ENCODE data around the gene CBX4.

CBX4 gene

GRCh38 chr17:79798299-79799173 lies 40.7 kb downstream of the CBX4 start:
- no peak for DNase-seq

DNA sequence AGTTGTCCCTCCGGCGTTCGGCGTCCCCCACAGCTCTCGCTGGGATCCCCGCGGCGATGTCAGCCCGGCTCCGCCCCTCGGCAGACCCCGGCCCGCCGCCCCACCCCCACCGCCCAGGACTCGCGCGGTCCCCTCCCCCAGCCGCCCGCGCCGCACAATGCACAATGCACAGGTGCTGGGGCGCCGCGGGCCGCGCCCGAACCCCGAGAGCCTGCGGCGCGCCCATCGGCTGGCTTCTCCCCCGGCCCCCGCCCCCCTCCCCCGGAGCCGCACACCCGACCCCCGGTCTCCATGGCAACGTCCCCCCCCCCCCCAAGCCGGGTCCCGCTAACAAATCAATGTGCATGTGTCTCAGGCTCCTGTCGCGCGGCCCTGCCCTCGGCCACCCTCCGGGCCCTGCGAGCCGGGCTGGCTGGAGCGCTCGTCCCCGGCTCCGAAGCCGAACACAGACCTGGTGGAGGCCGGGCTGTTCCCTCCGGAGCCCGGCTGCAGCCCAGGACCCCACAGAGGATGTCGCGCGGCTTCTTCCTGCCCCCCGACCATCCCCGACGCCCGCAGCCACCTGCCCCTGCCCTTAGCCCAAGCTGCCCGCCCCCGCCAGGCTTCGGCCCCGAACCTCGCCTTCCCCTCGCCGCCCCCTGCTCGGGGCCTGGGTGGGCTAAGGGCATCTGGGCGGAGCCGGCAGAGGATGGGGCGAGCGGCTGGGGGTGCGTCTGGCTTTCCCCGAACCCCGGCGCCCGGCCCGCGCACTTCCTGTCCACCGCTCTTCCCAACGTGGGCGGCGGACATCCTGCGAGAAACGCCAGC lies 41.5 kb downstream of the CBX4 start:
- DNase-seq, result no peak

DNA sequence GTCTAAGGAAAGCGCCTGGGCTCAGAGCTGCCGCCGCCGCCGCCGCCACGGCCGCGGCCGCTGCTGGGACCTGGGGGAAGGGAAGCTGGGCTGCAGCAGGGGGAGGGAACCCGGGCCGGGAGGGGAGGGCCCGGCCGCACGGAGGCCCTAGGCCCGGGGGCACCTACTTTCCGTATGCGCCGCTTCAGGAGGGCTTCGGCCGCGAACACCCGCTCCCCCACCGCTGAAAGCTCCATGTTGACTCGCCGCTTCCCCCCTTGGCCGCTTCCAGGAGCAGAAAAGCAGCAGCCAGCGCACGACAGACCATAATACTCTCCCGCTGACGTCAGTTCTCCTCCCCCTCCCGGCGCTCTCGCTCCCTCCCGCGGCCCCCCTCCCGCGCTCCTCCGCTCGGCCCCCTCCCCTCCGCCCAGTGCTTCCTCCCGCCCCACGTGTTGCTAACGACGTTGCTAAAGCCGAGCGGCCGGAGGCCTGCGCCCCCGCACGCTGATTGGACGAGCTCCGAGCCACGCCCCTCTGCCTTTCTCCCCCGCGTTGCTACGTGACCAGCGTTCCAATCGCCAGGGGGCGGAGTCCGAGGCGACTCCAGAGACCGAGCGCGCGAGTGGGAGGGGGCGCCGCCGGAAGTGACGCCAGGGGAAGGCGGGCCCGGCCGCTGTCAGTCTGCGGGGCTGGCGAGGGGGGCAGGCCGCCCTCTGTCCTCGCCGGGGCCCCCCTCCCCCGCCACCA lies 42.3 kb downstream of the CBX4 start, which contains the start of gene CBX8:
Gene CBX8 (minus strand): TSS at position 315 of the 729 bp plus-strand sequence. CDS start 79 bp downstream, at position 236.
- DNase-seq, result peak; percentile 90

- no peak for DNase-seq
These were observed 42.8 kb downstream of the CBX4 start for GRCh38 chr17:79796444-79796762.

DNA sequence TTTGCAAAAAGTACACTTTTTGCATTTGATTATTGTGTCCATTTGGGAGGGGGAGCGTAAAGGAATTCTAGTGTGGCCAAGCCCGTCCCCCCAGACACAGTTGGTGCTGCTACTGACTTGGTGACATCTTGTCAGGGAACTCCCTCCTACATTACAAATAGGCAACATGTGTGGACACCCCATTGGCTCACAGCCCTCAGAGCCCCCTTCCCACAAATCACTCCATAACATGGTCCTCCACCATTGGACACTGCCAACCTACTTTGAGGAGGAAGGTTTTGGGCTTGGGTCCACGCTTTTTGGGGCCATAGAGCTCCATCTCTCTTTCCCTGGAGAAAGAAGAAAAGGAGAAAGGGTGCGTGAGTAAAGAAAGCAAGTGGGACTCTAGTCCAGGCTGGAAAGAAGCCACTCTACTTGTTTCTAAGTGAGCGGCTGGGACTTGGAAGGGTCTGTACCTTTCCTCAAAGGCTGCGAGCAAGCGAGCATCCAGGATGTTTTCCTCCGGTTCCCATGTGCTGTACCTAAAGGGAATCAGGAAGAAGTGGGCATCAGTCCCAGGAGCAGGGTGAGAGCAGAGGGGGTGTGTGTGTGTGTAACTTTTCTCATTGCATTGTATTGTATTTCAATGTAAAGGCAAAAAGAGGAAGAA lies 43.3 kb downstream of the CBX4 start:
- DNase-seq, result no peak

- no peak for DNase-seq
These were observed 44.4 kb downstream of the CBX4 start for GRCh38 chr17:79794659-79795511.

GRCh38 chr17:79793924-79794304 lies 45.3 kb downstream of the CBX4 start:
- no peak for DNase-seq

DNA sequence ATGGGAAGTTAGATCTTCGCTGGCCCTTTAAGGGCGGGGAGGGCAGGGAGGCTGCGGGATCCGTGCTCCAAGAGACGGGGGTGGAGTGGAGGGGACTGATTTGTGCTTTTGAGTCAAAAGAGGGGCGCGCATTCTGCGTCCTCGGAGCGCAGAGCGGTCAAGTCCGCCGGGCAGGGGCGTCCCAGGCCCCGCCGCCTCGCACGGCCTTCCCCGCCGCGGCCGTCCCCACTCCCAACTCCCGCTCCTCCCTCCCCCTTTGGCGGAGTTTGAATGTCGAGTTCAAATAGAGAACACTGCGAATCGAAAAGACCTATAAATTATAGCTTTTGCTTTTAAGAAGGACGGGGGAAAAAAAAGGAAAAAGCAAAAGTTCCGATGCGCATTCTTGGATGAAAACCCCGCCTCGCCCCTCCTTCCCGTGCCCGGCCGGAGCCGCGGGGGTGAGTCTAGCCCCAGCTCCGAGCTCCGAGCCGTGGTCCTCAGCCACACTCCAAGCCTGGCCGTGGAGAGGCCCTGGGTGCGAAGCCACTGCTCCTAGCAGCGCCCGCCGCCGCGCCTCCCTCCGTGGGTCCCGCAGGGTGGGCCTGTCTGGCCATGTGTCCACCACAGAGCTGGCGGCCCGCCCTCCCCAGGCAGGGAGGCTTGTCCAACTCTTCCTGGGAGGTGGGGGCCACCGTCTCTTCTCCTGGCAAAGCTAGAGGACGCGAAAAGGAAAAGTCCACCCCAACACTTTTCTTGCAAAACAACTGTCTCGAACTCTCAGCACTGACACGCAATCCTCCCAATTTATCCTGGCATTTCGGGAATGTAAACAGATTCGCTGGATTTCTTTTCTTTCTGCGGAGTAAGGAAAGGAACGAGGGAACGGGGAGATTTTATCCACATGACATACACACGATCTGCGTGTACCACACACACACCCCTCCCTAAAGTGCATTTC lies 46.0 kb downstream of the CBX4 start:
- no peak for DNase-seq

DNA sequence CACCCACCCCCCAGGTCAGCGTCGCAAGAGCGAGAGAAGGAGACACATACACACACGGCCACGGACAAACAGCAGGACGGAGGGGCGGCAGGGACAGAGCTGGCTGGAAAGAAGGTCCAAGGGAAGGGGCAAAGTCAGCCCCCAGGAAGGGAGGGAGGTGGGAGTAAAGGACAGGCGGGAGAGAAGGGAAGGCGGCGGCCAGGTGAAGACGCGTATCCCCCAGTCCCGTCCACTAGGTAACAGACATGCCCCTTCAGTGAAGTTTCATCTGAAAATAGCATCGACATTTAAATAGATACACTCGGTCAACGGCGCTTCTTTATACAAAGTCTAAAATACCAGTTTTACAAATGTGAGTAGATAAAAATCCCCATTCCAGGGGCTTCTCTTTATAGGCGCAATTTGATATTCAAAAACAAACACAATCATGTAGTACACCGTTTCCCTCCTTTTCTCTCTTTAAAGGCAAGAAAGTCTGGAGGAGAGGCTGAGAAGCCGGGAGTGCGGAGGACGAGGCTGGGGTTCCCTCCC lies 46.8 kb downstream of the CBX4 start:
- DNase-seq, result no peak

DNA sequence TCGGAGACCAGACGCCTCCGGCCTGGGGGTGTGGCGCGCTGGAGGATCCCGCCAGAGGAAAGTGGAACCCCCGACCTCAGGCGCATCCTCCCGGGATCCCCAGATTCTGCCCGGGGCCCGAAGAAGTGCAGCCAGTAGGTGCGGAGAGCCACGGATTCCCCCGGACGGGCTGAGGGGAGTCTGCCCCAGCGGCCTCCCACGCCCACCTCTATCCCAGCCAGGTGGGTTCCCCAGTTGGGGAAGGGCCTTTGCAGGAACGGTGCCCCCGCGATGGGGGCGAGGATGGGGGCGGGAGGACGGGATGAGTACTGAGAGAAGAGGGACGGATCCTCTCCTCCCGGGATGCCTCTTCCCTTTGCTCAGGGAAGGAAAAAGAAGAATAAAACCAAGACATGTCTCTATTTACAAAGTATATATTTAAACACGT lies 47.5 kb downstream of the CBX4 start:
- no peak for DNase-seq

GRCh38 chr17:79790805-79791734 lies 48.2 kb downstream of the CBX4 start:
- no peak for DNase-seq

DNA sequence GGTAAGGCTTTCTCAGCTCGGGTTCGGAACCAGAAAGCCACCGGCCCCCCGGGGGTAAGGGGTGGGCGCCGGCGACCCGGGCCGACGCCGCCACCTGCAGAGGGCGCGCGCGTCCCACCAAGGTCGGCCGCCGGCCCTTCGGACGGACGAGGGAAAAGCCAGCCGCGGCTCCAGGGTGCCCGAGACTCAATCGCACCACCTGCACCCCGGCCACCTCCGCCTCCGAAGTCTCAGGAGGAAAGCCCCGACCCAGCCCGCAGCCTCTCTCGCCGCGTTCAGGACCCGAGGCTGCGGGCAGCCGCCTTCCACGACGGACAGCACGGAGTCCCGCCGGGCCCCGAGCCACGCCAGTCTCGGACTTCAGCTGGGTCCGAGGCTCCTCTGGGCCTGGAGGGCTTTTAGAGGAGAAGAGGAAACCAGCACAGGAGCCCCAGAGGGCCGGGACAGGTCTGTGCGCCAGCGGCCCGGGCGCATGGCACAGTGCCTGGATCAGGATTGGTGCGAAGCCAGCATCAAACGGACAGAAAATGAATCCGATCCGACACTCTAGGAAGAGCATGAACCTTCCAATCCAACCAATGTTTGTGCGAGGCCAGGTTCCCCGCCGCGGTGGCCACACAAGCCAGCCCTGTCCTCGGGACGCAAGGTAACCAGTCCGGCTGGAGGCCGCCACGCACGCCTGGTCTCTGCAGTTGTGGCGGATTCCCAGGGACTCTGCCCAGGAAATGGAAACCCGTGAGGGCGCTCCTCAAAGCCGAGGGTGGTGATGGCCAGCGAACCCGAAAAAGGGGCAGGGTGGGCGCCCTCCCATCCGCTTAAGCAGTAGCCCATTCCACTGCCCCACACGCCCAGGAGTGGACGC lies 49.1 kb downstream of the CBX4 start:
- DNase-seq, result no peak

- no peak for DNase-seq
These were observed 50.0 kb downstream of the CBX4 start for GRCh38 chr17:79788989-79789942.

DNA sequence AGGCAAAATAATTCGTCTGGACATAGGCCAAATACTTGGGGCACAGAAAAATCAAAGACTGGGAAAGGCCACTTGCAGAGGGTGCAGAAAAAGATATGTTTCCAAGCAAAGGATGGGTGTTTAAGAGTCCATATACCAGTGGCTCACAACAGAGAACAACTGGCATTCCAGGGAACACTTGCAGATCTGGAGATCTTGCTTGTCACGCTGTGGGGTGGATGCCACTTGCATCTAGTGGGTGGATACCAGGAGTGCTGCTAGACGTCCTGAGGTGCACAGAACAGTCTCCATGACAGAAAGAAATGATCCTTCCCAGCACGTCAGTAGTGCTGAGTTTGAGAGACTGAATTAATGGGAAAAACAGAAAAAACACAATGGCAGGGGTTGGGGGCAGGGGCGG lies 50.8 kb downstream of the CBX4 start:
- DNase-seq, result no peak

DNA sequence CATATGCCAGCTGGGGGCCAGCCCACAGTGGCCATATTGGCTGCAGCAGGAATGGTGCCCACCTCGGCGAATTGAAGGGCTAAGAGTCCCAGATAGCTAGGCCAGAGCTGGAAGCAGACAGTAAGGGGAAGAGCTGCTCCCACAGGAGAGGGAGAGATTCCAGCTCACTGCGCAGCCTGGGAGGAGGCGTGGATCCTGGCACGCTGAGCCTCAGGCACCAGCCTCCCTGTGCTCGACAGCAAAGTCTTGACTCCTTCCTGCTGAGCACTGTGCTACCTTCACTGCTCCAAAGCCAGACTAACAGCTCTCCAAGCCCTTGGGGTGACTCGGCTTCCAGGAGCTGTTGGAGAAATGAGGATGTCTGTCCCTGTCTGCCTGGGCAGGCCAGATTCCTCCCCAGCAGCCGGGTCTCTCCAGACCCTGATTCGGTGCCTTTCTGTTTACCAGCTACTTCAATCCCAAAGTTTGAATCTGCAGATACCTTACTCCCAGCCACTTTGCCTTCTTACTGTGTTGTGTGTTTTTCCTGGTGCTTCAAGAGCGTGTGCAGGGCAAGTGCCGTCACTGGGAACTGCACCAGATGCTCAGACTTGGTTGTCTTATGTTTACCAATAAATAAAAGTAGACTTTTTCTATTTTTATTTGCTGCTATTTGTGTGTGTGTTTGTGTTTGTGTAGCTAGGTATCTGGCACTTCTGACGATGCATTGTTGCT lies 52.2 kb downstream of the CBX4 start:
- DNase-seq, result no peak
